Right ventricle myocardium superior (tissue), 1 donor: ENCODE data around the gene EXOSC9. TPM values are rescaled to one million over a fixed set of nuclear protein-coding genes. Genes with fewer than 3 reads are reported as not detected.

ENCODE experiments used
- total RNA-seq: library from RNA; stranded (reverse); fragmentation: NEBNext Ultra II Directional; extraction: Animal tissue kit (Norgen Biotek cat#: 25700); gene quantifications from one replicate; pipeline ENCODE4 v1.2.1, GENCODE V29; 2021
- donor health status: DM: no; HTN: yes; CAD: no; lungs with severe emphysema.

EXOSC9 gene
- total RNA-seq, 1 donor from 2014 or later = 9.8 TPM

Other genes with a start within 250 kb of the EXOSC9 start
- 105 TPM for gene ANXA5, start 104.3 kb upstream of the EXOSC9 start, total RNA-seq
- not detected for gene SMIM43, start 36.2 kb upstream of the EXOSC9 start, total RNA-seq
- 0.81 TPM for gene CCNA2, start 22.6 kb downstream of the EXOSC9 start, total RNA-seq
- gene BBS7, start 69.2 kb downstream of the EXOSC9 start, total RNA-seq = 5.6 TPM
- gene TRPC3, start 150.7 kb downstream of the EXOSC9 start, total RNA-seq = 0.13 TPM